SK-N-SH treated with all-trans-retinoic acid at 6 μM for 48 hours (cell line): ENCODE measurements around the gene GNMT.

Source experiments
- ATAC-seq: fragments of 200-7000 bp; cut with Tn5 transposase; 3 replicates; pipeline ENCODE4 v1.9.1; 2020; ENCODE audit warnings: mild to moderate bottlenecking, moderate library complexity
- ARNTL ChIP-seq: fragments of 450-650 bp; formaldehyde crosslinking; IDR thresholded peaks from 2 replicates; pipeline ENCODE4 v1.5.0; 2020; ENCODE audit warnings: low read depth, mild to moderate bottlenecking, moderate library complexity, borderline replicate concordance
- BACH2 ChIP-seq: fragments of 250-450 bp; sonication (Bioruptor Pico); IDR thresholded peaks from 2 replicates; pipeline ENCODE4 v1.9.0; 2021; ENCODE audit warnings: mild to moderate bottlenecking, borderline replicate concordance
- CREB5 ChIP-seq: fragments of 250-450 bp; sonication (Bioruptor Pico); IDR thresholded peaks from 2 replicates; pipeline ENCODE4 v1.5.1; 2020; ENCODE audit warnings: low read depth, mild to moderate bottlenecking, moderate library complexity
- CSDC2 ChIP-seq: fragments of 250-450 bp; sonication (Bioruptor Pico); IDR thresholded peaks from 2 replicates; pipeline ENCODE4 v1.5.0; 2020; ENCODE audit warnings: mild to moderate bottlenecking, moderate library complexity
- CSRNP3 ChIP-seq: fragments of 250-450 bp; sonication (Bioruptor Pico); IDR thresholded peaks from 2 replicates; pipeline ENCODE4 v1.5.1; 2021; ENCODE audit warnings: mild to moderate bottlenecking, moderate library complexity
- ESRRG ChIP-seq: fragments of 250-450 bp; sonication (Bioruptor Pico); IDR thresholded peaks from 2 replicates; pipeline ENCODE4 v1.6.1; 2021; ENCODE audit warnings: mild to moderate bottlenecking
- GLIS3 ChIP-seq: fragments of 250-450 bp; sonication (Bioruptor Pico); IDR thresholded peaks from 2 replicates; pipeline ENCODE4 v1.5.0; 2020; ENCODE audit warnings: mild to moderate bottlenecking, moderate library complexity
- ISL1 ChIP-seq: fragments of 250-450 bp; sonication (Bioruptor Pico); IDR thresholded peaks from 2 replicates; pipeline ENCODE4 v2.1.2; 2022; ENCODE audit warnings: mild to moderate bottlenecking, moderate library complexity
- OSR1 ChIP-seq: fragments of 250-450 bp; sonication (Bioruptor Pico); IDR thresholded peaks from 2 replicates; pipeline ENCODE4 v1.8.0; 2022; ENCODE audit warnings: moderate library complexity, mild to moderate bottlenecking, inconsistent platforms
- POU6F1 ChIP-seq: fragments of 250-450 bp; sonication (Bioruptor Pico); IDR thresholded peaks from 2 replicates; pipeline ENCODE4 v1.8.0; 2021; ENCODE audit warnings: low read depth, mild to moderate bottlenecking, moderate library complexity, borderline replicate concordance
- PPARA ChIP-seq: fragments of 250-450 bp; sonication (Bioruptor Pico); IDR thresholded peaks from 2 replicates; pipeline ENCODE4 v1.5.0; 2020; ENCODE audit warnings: mild to moderate bottlenecking, borderline replicate concordance
- RARB ChIP-seq: fragments of 250-450 bp; sonication (Bioruptor Pico); IDR thresholded peaks from 2 replicates; pipeline ENCODE4 v1.8.0; 2021; ENCODE audit warnings: mild to moderate bottlenecking, moderate library complexity
- TCF4 ChIP-seq: fragments of 250-450 bp; sonication (Bioruptor Pico); IDR thresholded peaks from 2 replicates; pipeline ENCODE4 v1.8.0; 2021; ENCODE audit warnings: mild to moderate bottlenecking, moderate library complexity, borderline replicate concordance
- TOX ChIP-seq: fragments of 250-450 bp; sonication (Bioruptor Pico); IDR thresholded peaks from 2 replicates; pipeline ENCODE4 v1.8.0; 2021; ENCODE audit warnings: mild to moderate bottlenecking, moderate library complexity, borderline replicate concordance
- TSHZ2 ChIP-seq: fragments of 250-450 bp; sonication (Bioruptor Pico); IDR thresholded peaks from 2 replicates; pipeline ENCODE4 v1.5.0; 2020; ENCODE audit warnings: mild to moderate bottlenecking, moderate library complexity
- ZC3H10 ChIP-seq: fragments of 250-450 bp; sonication (Bioruptor Pico); IDR thresholded peaks from 2 replicates; pipeline ENCODE4 v1.5.1; 2021; ENCODE audit warnings: mild to moderate bottlenecking, moderate library complexity
- ZFP3 ChIP-seq: fragments of 250-450 bp; sonication (Bioruptor Pico); IDR thresholded peaks from 2 replicates; pipeline ENCODE4 v1.5.0; 2020; ENCODE audit warnings: mild to moderate bottlenecking, moderate library complexity
- ZFP30 ChIP-seq: fragments of 450-650 bp; formaldehyde crosslinking; IDR thresholded peaks from 2 replicates; pipeline ENCODE4 v1.5.0; 2022; ENCODE audit warnings: mild to moderate bottlenecking, moderate library complexity
- ZNF565 ChIP-seq: fragments of 450-650 bp; formaldehyde crosslinking; conservative IDR thresholded peaks from 2 replicates; pipeline ENCODE4 v1.5.0; 2020; ENCODE audit warnings: low read depth, mild to moderate bottlenecking, moderate library complexity
- ZNF70 ChIP-seq: fragments of 450-650 bp; formaldehyde crosslinking; IDR thresholded peaks from 2 replicates; pipeline ENCODE4 v1.5.0; 2020; ENCODE audit warnings: mild to moderate bottlenecking, moderate library complexity
- ZNF8 ChIP-seq: fragments of 450-650 bp; formaldehyde crosslinking; IDR thresholded peaks from 2 replicates; pipeline ENCODE4 v1.5.0; 2020; ENCODE audit warnings: mild to moderate bottlenecking, moderate library complexity

Gene GNMT

DNA sequence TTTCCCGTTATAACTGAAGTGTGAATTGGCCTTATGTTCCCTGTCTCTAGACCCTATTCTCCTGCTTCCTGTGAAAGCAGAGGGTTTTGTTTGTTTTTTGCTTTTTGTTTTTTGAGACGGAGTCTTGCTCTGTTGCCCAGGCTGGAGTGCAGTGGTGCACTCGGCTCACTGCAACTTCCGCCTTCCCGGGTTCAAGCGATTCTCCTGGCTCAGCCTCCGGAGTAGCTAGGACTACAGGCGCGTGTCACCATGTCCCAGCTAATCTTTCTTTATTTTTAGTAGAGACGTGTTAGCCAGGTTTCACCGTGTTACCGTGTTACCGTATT, 674 bp upstream of the GNMT start:
- TF ChIP-seq CREB5 (CRISPR knock-in tag) (no peak), ZFP30 (CRISPR knock-in tag) (no peak), CSRNP3 (no peak)
- TF ChIP-seq, all 23 proteins: peak for 0
- no peak for ATAC-seq

DNA sequence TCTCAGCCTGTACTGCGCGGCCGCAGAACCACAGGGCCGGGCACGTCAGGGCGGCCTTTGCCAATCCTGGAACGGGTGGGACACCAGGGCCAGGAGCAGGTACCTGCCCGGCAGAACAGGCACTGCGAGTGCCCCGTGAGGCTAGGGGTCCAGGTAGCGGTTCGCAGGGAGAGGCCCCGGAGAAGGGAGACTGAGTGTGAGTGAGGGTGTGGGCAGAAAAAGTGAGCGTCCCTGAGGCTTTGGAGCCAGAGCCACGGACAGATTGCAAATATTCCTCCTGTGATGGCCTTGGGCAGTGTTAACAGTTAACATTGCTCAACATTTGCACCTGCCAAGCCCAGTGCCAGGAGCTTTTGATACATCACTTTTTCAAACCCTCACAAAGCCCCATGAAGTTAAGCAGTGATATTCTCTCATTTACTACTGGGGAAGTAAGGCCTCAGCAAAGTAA, 491 bp downstream of the GNMT start:
- no peak for ATAC-seq
- TF ChIP-seq OSR1 (CRISPR knock-in tag) (no peak), ZC3H10 (CRISPR knock-in tag) (no peak), ZNF70 (CRISPR knock-in tag) (no peak)

GRCh38 chr6:42962096-42962495, 1.5 kb downstream of the GNMT start:
- TF ChIP-seq ZFP3 (CRISPR knock-in tag) (no peak), ISL1 (no peak), OSR1 (CRISPR knock-in tag) (no peak), TOX (CRISPR knock-in tag) (no peak), ESRRG (CRISPR knock-in tag) (no peak), TSHZ2 (CRISPR knock-in tag) (no peak), ZNF8 (CRISPR knock-in tag) (no peak), GLIS3 (CRISPR knock-in tag) (no peak), POU6F1 (no peak), ZNF565 (CRISPR knock-in tag) (no peak), BACH2 (CRISPR knock-in tag) (no peak), ARNTL (CRISPR knock-in tag) (no peak), CREB5 (CRISPR knock-in tag) (no peak), ZC3H10 (CRISPR knock-in tag) (no peak), PPARA (no peak), ZNF70 (CRISPR knock-in tag) (no peak), CSDC2 (CRISPR knock-in tag) (no peak), TCF4 (CRISPR knock-in tag) (no peak), RARB (CRISPR knock-in tag) (no peak)
- no peak for ATAC-seq

GRCh38 chr6:42962502-42963178, 2.1 kb downstream of the GNMT start:
- TF ChIP-seq ZNF8 (CRISPR knock-in tag) (no peak), TCF4 (CRISPR knock-in tag) (no peak), ZC3H10 (CRISPR knock-in tag) (no peak), RARB (CRISPR knock-in tag) (no peak), ZFP3 (CRISPR knock-in tag) (no peak)
- TF ChIP-seq, all 23 proteins: peak for 0
- no peak for ATAC-seq
